Gastroesophageal sphincter (tissue), 4 donors: ENCODE data around the gene TYW3. TPM values are rescaled to one million over a fixed set of nuclear protein-coding genes. Genes with fewer than 3 reads are reported as not detected.

Experiments
- ATAC-seq: fragments of 150-250 bp; one replicate; pipeline ENCODE4 v1.9.1; 2016; ENCODE audit warnings: mild to moderate bottlenecking, moderate library complexity
- H3K27ac ChIP-seq, 4 donors: fragments of 200-600 bp; sonication (generic) in 3 of 4; 1 replicate in 3 of 4; 2 replicates in 1 of 4; pipeline ENCODE4 v1.5.1; 2016 to 2019
- H3K27me3 ChIP-seq: fragments of 200-600 bp; sonication (generic); one replicate; pipeline ENCODE4 v1.5.1; 2019
- H3K36me3 ChIP-seq, 2 donors: fragments of 200-600 bp; sonication (generic); one replicate each; pipeline ENCODE4 v1.5.1; 2019; ENCODE audit warnings: control low read depth in 1 of 2
- H3K4me1 ChIP-seq, 3 donors: fragments of 200-600 bp; sonication (generic); 1 replicate in 2 of 3; 2 replicates in 1 of 3; pipeline ENCODE4 v1.5.1; 2016 to 2019; ENCODE audit warnings: control low read depth in 2 of 3
- H3K4me3 ChIP-seq, 2 donors: fragments of 200-600 bp; sonication (generic); one replicate each; pipeline ENCODE4 v1.5.1; 2019; ENCODE audit warnings: mild to moderate bottlenecking in 1 of 2, moderate library complexity in 1 of 2
- H3K9me3 ChIP-seq, 3 donors: fragments of 200-600 bp; sonication (generic); one replicate each; pipeline ENCODE4 v1.5.1; 2017 to 2019; ENCODE audit warnings: control low read depth in 2 of 3
- EP300 ChIP-seq: sonication (generic); formaldehyde crosslinking; IDR thresholded peaks from one replicate; pipeline ENCODE4 v1.6.1; 2017; ENCODE audit warnings: antibody characterized with exemption, mild to moderate bottlenecking
- POLR2A ChIP-seq, 2 donors: fragments of 450-650 bp; IDR thresholded peaks; one replicate each; pipeline ENCODE4 v1.6.1; 2017; ENCODE audit warnings: antibody characterized with exemption in 2 of 2, mild to moderate bottlenecking in 2 of 2, moderate library complexity in 1 of 2
- POLR2AphosphoS5 ChIP-seq: sonication (generic); formaldehyde crosslinking; IDR thresholded peaks from one replicate; pipeline ENCODE4 v1.6.1; 2017; ENCODE audit warnings: antibody characterized with exemption
- WGBS, 2 donors: methylation state at CpG; one replicate each; pipeline ENCODE4 v1.1.5; 2018; ENCODE audit warnings: low coverage in 1 of 2; 5-methylcytosine and 5-hydroxymethylcytosine counted together
- total RNA-seq, 4 donors: library from RNA; depleted of rRNA; stranded (reverse); fragments of >200 nt; gene quantifications; one replicate each; pipeline ENCODE4 v1.1.0, GENCODE V29; 2016
- TF ChIP-seq, protein P1 (sequence below), 4 experiments: fragments of 200-600 bp in 2 of 4; fragments of 450-650 bp in 2 of 4; sonication (generic) in 1 of 4; IDR thresholded peaks; one replicate each; pipeline ENCODE4 v1.5.1; 2017 to 2019; ENCODE audit warnings: antibody characterized with exemption in 4 of 4, mild to moderate bottlenecking in 2 of 4, moderate library complexity in 2 of 4

TYW3 gene, protein sequence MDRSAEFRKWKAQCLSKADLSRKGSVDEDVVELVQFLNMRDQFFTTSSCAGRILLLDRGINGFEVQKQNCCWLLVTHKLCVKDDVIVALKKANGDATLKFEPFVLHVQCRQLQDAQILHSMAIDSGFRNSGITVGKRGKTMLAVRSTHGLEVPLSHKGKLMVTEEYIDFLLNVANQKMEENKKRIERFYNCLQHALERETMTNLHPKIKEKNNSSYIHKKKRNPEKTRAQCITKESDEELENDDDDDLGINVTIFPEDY
- 10 to 100 TPM; 20.3 to 37.8 (median 31.2) TPM for total RNA-seq

DNA sequence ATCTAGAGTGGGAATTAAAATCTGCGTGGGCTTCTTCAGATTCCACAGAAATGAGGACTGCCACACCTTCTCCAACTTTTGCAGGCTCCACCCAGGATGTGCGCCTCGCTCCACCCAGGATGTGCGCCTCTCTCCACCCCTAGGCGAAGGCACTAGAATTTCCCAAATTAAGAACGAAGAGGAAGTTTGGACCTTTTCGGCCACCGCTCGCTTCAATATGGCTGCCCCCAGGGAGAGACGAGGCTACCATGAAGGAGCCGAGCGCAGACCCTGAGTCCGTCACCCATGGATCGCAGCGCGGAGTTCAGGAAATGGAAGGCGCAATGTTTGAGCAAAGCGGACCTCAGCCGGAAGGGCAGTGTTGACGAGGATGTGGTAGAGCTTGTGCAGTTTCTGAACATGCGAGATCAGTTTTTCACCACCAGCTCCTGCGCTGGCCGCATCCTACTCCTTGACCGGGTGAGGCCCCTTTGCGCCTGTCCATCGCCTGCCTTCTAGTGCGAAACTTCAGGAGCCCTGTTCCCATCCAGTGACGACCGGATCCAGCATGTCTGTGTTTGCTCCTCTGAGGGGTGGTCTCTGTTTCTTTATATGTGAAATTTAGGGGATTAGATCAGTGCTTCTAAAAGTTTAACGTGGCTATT is at the start of gene TYW3, which contains the start of gene CRYZ:
Gene TYW3, plus strand, starts transcription at position 193 of the 644 bp plus-strand sequence. Its CDS starts 93 bp downstream, at position 286.
Gene CRYZ, minus strand, starts transcription at position 91 of the 644 bp plus-strand sequence. CDS start 8,229 bp downstream, outside the sequence.
- Histone ChIP-seq H3K4me3 (peak within 1 kb of the TSS; percentile 61 to 73), H3K9me3 (no peaks in the 10 kb centered on the region), H3K27ac (peak within 1 kb of the TSS; percentile 54 to 93 (median 88)), H3K4me1 (peaks cover 14 to 54% (median 15%) of the 10 kb centered on the region in 3 donors), H3K36me3 (peaks cover 2 to 27% of the 10 kb centered on the region in 2 donors), H3K27me3 (no peaks in the 10 kb centered on the region)
- ATAC-seq, result peak; percentile 95
- no peak for TF ChIP-seq EP300
- TF ChIP-seq POLR2AphosphoS5, result peak; percentile 85
- TF ChIP-seq POLR2A (IDR thresholded peaks at IDR 0.05), result peak in 1 of 2 donors; percentile 34
- TF ChIP-seq, protein P1, sequence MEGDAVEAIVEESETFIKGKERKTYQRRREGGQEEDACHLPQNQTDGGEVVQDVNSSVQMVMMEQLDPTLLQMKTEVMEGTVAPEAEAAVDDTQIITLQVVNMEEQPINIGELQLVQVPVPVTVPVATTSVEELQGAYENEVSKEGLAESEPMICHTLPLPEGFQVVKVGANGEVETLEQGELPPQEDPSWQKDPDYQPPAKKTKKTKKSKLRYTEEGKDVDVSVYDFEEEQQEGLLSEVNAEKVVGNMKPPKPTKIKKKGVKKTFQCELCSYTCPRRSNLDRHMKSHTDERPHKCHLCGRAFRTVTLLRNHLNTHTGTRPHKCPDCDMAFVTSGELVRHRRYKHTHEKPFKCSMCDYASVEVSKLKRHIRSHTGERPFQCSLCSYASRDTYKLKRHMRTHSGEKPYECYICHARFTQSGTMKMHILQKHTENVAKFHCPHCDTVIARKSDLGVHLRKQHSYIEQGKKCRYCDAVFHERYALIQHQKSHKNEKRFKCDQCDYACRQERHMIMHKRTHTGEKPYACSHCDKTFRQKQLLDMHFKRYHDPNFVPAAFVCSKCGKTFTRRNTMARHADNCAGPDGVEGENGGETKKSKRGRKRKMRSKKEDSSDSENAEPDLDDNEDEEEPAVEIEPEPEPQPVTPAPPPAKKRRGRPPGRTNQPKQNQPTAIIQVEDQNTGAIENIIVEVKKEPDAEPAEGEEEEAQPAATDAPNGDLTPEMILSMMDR (IDR thresholded peaks at IDR 0.05), result peak in 2 of 4 experiments; percentile 17 to 34
- 0% methylated on average over 5 to 6 of the region's 30 CpGs for WGBS, 2 donors

DNA sequence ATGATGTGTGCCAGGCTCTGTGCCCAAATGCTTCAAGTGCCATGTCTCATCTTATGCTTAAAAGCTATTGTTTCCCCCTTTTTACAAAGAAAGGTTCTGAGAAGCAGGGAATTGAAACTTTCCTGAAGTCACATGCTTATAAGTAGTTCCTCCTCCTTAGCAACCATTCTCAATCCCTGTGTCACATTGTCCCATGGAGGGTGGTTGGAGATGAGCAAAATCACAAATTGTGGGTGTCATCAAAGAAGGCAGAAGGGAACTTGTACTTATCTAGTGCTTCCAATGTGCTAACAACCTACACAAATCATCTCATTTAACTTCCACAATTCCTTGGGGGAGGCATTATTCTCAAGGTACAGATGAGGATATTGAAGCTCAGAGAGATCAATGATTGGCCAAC is 49.3 kb upstream of the TYW3 start:
- Histone ChIP-seq H3K4me3 (no peak overlapping the region), H3K4me1 (no peaks in the 10 kb centered on the region), H3K27ac (no peak overlapping the region), H3K9me3 (no peaks in the 10 kb centered on the region), H3K27me3 (no peaks in the 10 kb centered on the region), H3K36me3 (no peaks in the 10 kb centered on the region)
- ATAC-seq, result no peak
- TF ChIP-seq EP300 (no peak), POLR2A (IDR thresholded peaks at IDR 0.05) (no peak), POLR2AphosphoS5 (no peak)
- TF ChIP-seq, protein P1 (IDR thresholded peaks at IDR 0.05), result no peak

DNA sequence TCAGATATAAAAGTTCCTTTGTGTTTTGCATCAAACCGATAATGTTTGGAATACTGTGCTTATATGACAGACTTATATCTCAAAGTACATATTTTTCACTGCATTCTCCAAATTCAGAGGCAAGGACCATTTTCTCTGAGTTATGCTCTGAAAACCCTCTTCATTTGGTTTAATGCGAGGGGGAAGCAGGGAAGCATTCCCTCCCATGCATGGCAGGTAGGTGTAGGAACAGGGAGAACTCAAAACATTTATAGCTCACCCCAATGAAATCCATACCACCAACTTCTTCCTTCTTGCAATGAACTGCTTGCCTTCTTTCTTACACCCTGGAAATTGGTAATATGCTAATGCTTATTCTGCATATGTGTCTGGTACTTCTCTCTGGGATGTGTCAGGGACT is 48.7 kb upstream of the TYW3 start:
- 89 to 92% methylated on average over 2 of the region's 2 CpGs for WGBS, 2 donors
- no peak overlapping the region for H3K27ac ChIP-seq
- H3K4me3 ChIP-seq, result no peak overlapping the region
- no peaks in the 10 kb centered on the region for H3K36me3 ChIP-seq
- no peak for ATAC-seq
- H3K27me3 ChIP-seq, result no peaks in the 10 kb centered on the region
- no peaks in the 10 kb centered on the region for H3K4me1 ChIP-seq
- TF ChIP-seq, protein P1 (IDR thresholded peaks at IDR 0.05), result no peak
- no peak for TF ChIP-seq POLR2A (IDR thresholded peaks at IDR 0.05)
- TF ChIP-seq POLR2AphosphoS5, result no peak
- no peak for TF ChIP-seq EP300
- H3K9me3 ChIP-seq, result no peaks in the 10 kb centered on the region

DNA sequence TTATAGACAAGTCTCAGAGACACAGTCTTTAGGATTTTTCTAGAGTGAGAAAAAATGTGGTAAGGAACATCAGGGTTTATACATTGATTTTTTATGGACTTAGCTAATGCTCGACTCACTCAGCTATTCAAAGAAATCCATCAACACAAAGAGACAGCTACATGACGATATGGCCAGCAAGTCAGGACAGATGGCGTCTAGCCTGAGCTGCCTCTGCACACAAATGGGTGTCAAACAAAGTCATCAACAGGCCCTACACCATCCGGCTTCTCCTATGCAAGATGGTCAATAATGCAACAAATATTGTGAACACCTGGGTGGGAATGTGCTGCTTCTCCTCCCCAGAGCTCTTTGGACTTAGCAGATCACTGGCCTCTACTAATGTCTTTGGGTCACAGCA is 46.0 kb upstream of the TYW3 start:
- ATAC-seq, result no peak
- WGBS, 2 donors, result 80 to 89% methylated on average over 3 to 4 of the region's 4 CpGs
- Histone ChIP-seq H3K36me3 (no peaks in the 10 kb centered on the region), H3K4me3 (no peak overlapping the region), H3K27me3 (no peaks in the 10 kb centered on the region), H3K4me1 (peaks cover 0 to 8% (median 0%) of the 10 kb centered on the region in 3 donors), H3K9me3 (no peaks in the 10 kb centered on the region), H3K27ac (no peak overlapping the region)
- TF ChIP-seq, protein P1 (IDR thresholded peaks at IDR 0.05), result no peak
- TF ChIP-seq POLR2A (IDR thresholded peaks at IDR 0.05), result no peak
- no peak for TF ChIP-seq POLR2AphosphoS5
- TF ChIP-seq EP300, result no peak
